ENCODE results near the gene EMP1. TPM values are rescaled to one million over a fixed set of nuclear protein-coding genes. Genes with fewer than 3 reads are reported as not detected.

Gene EMP1
- total and polyA plus RNA-seq, 2 of the 13 experiments (the other 11 are each of a cell fraction or from before 2014, with no cell fraction given) = 0.13 to 0.61 TPM

GRCh38 chr12:13255792-13256691 is 59.5 kb downstream of the EMP1 start (continued):
- TF ChIP-seq ZNF513 (CRISPR knock-in tag; conservative IDR thresholded peaks at IDR 0.05) (no peak), FOXJ3 (CRISPR knock-in tag; IDR thresholded peaks at IDR 0.05; ENCODE audit: borderline replicate concordance) (no peak), ARID3A (IDR thresholded peaks at IDR 0.05; ENCODE audit: low read depth, low read length) (0 out of 2 replicates have a peak, but pooled peaks have one; percentile 14), NFATC3 (CRISPR knock-in tag; IDR thresholded peaks at IDR 0.05) (no peak), TEAD3 (CRISPR knock-in tag; optimal IDR thresholded peaks at IDR 0.05; ENCODE audit: borderline replicate concordance) (peak; percentile 25), IKZF5 (CRISPR knock-in tag; IDR thresholded peaks at IDR 0.05) (peak; percentile 34; the same call in 1 of the 2 replicates), ARNT (IDR thresholded peaks at IDR 0.05) (no peak), ZNF281 (CRISPR knock-in tag; IDR thresholded peaks at IDR 0.05; ENCODE audit: borderline replicate concordance) (peak; percentile 80), MIXL1 (CRISPR knock-in tag; IDR thresholded peaks at IDR 0.05) (no peak), ZNF331 (CRISPR knock-in tag; IDR thresholded peaks at IDR 0.05) (peak; percentile 50; the same call in 1 of the 2 replicates), SAP130 (CRISPR knock-in tag; IDR thresholded peaks at IDR 0.05; ENCODE audit: low read depth) (0 out of 2 replicates have a peak, but pooled peaks have one; percentile 23), PAF1 (CRISPR knock-in tag; IDR thresholded peaks at IDR 0.05) (no peak), PREB (CRISPR knock-in tag; IDR thresholded peaks at IDR 0.05) (no peak), MIER3 (CRISPR knock-in tag; IDR thresholded peaks at IDR 0.05; ENCODE audit: borderline replicate concordance) (peak; percentile 55; the same call in 1 of the 2 replicates), POGZ (CRISPR knock-in tag; IDR thresholded peaks at IDR 0.05) (peak; percentile 48; the same call in 1 of the 2 replicates), ETV5 (CRISPR knock-in tag; IDR thresholded peaks at IDR 0.05; ENCODE audit: borderline replicate concordance) (peak; percentile 48), ZHX1 (CRISPR knock-in tag; IDR thresholded peaks at IDR 0.05; ENCODE audit: low read depth) (no peak), PAWR (CRISPR knock-in tag; IDR thresholded peaks at IDR 0.05; ENCODE audit: borderline replicate concordance) (no peak)

Measured in HepG2 (cell line).